ENCODE data around the gene GPC3.

DNA sequence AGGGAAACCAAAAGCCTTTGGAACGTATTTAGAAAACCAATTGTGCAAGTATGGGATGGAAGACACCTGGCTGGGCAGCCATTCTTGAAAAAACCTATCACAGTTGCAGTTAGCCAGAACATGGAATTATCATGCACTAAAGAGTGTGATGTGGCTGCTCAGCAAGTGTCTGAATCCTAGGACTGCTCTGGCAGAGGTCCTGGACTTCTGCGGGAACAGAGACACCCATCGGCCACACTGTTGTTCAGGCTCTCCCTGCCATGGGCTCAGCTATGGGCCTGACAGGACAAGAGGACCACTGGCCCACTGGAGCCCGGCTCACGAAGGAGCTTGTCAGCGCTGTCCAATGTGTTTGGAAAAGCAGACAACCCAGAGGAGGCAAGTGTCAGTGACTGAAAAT is 454.4 kb downstream of the GPC3 start:
- TF ChIP-seq, protein P1, sequence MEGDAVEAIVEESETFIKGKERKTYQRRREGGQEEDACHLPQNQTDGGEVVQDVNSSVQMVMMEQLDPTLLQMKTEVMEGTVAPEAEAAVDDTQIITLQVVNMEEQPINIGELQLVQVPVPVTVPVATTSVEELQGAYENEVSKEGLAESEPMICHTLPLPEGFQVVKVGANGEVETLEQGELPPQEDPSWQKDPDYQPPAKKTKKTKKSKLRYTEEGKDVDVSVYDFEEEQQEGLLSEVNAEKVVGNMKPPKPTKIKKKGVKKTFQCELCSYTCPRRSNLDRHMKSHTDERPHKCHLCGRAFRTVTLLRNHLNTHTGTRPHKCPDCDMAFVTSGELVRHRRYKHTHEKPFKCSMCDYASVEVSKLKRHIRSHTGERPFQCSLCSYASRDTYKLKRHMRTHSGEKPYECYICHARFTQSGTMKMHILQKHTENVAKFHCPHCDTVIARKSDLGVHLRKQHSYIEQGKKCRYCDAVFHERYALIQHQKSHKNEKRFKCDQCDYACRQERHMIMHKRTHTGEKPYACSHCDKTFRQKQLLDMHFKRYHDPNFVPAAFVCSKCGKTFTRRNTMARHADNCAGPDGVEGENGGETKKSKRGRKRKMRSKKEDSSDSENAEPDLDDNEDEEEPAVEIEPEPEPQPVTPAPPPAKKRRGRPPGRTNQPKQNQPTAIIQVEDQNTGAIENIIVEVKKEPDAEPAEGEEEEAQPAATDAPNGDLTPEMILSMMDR (IDR thresholded peaks at IDR 0.05 in 4 of 5, conservative IDR thresholded peaks at IDR 0.05 in 1 of 5): no peak
- TF ChIP-seq POLR2A (IDR thresholded peaks at IDR 0.05): no peak
